ENCODE results near the gene SOCS3.

SOCS3 gene

DNA sequence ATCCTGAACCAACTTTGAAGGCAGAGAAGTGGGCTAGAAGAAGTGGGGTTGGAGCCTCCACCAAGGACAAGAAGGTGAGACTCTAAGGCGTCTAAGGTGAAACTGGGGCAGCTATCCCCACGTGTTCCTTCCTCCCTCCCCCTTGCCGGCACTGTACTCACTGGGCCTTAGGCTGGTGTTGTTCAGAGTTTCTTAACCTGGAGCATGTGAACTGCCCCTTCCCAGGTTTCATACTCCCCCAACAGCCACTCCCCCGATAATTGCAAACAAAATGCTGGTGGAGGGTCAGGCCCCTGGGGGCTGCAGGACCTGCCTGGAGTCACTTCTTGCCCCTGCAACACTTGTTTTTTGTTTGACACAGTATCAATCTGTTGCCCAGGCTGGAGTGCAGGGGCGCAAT is 7.3 kb upstream of the SOCS3 start:
- no peak for DNase-seq (ENCODE audit: low read depth)

DNA sequence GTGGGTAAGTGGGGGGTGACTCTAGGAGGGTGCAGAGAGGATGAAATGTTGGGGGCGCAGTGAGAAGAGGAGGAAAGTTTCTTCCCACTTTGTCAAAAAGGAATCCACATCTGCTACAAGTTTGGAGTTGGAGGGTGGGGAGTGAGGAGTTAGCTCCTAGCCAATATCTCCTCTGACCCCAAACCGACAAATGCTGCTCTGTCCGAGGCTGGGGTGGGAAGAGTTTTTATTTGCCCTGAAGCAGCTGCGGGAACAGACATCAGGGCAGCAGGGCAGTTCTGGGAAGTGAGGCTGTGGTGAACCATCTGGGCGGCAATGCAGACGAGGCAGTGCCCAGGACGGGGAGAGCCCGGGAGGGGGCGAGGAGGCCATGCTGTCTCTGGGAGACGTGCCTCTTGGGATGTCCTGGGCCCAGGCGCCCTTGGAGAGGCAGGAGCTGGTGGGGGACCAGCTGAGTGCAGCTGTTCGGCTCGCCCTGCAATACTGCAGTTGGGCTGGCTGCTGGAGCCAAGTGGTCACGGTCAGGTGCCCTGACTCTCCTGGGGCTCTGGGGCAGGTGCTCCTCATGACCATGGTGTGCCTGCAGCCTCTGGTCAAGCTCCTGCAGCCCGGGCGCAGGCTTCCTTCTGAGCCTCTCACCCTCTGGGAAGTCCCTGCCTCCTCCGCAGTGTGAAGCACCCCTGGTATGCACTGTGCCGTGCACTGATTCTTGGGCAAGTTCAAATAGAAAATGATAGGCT is 6.4 kb upstream of the SOCS3 start:
- no peak for DNase-seq (ENCODE audit: low read depth)

DNA sequence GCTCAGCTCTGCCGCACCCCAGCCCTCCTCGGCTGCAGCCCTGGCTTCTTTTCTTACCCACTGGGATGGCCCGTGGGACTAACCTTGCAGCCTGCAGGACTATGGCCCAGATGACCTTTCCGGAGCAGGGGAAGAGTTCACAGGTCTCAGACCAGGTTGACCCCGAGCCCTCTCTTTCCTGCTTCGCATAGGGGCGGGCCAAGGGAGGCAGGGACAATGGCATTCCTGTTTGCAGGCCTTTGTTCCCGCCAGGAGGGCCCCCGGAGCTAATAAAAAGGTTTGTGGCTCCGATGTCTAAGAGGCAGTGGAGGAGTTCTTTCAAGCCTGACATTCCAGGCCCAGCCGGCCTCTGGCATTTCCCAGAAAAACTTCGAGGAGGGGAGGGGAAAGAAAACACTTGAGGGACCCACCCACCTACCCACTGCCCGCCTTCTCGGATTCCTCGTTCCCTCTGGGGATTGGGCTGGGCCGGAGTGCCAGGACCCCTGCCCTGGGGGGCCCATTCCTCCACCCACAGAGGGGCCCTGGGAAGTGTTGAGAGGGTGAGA is 5.8 kb upstream of the SOCS3 start:
- no peak for DNase-seq (ENCODE audit: low read depth)

DNA sequence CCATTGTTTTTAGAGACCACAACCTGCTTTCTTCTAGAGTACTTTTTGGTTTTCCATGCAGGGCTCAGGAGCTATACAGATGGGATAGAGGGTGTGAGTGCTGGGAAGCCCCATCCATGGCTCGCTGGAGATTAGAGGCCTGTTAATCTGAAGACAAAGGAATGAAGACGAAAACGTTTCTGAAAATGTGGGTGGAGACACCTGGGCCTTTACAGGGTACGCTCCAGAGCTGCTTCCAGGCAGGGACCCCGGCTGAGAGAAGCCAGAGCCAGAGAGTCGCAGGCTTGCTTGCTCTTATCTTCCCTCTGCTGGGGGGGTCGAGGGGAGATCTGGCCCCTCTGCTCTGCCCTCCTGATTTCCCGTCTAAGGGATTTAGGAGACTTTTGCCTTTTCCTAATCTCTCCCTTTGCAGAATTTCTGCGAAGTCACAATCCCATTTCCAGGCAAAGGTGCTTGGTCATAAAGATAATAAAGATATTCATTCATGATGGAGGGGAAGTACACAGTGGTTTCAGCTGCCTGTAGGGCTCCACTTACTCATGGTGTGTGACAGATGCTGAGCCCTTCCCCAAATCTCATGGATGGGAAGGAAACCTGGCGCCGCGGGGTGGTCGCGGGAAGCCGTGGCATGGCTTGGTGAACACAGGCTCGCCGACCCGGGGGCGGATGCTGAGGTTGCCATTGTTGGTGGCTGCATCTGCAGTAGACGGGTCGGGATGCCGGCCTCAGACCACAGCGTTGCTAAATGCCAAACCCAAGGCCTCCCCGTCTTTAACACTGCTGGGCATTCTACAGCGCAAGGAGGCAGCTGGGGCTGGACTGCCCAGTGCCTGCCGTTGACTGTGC is 4.8 kb upstream of the SOCS3 start:
- DNase-seq (ENCODE audit: low read depth): no peak

DNA sequence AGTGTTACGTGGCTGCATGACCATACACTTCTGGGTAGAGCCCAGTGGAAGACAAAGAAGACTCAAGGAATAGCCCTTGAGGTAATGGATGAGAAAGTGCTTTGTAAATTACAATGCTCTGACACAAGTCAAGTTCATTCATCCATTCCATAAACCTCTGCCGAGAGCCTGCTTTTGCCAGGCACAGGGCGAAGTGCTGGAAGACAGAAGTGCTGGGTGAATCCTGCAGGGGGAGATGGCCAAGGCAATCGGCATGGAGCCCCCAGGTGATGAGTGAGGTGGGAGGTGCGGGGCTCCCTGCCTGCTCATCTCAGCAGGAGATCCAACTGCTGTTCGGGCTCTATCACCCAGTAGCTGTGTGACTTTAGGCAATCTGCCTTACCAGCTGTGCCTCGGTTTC is 2.8 kb upstream of the SOCS3 start:
- no peak for DNase-seq (ENCODE audit: low read depth)

DNA sequence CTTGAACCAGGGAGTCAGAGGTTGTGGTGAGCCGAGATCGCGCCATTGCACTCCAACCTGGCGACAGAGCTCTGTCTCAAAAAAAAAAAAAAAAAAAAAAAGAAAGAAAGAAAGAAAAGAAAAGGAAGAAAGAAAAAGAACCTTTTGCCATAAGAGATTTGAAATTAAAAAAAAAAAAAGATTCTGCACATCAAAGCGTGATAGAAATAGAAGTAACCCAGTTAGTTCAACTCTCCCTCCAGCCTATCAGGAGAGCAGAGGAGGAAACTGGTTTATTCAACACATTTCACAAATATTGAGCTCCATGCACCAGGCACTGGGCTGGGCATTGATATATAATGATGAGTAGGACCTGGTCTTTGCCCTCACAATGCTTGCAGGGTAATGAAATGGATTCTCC is 2.4 kb upstream of the SOCS3 start:
- no peak for DNase-seq (ENCODE audit: low read depth)

DNA sequence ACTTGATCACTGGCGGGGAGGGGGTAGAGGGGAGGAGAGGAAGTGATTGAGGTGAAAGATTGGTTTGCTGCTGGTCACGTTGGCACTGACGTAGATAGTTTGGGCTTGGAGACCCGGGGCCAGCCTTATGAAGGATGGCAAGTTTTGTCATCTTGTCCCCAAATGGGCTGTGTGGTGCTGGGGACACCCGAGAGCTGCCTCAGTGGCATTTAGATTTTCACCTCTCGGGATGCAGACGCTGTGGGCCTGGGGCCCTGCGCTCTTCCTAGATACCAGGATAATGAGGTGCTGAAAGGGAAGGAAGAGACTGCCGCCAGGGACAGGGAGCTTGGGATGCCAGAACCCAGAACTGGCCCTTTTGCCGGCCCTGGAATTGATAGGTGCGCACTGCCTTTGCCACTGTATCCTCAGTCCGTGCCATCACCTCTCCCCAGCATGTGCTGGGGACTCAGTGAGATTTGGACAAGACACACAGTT is 1.4 kb upstream of the SOCS3 start:
- no peak for DNase-seq (ENCODE audit: low read depth)

DNA sequence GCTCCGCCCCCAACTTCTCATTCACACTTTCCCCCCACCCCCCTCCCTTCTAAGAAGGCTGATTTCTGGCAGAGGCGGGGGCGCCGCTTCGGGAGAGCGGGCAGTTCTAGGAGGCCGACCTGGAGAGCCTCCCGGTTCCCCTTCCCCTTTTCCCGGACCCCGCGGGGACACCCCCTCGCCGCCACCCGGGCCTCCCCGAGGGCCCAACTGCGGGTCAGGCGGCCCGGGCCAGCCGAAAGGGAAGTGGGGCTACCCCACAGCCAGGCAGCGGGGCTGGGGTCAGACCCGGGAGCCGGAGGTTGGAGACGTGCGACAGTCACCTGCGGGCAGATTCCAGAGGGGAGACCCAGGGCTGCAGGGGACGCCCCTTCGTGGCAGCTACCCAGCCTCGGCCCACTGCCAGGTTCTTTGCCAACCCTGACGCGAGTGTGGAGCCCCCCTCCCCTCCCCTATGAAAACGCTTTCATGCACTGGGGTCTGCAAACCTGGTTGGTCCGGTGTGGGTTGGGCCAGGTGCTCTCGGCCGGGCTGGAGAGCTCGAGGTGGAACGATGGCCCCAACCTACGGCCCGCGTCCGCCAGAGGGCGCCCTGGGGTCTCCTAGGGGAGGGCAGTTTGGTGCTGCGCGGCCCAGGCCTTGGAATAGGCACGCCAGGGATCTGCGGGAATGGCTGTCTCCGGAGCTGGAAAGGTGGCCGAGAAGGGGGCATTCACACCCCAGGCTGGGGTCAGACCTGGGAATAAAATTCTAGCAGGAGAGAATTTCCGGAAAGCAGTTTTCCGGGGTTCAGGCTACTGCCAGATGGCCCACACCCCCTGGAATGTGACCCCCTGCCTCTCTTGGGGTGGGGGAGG is 721 bp upstream of the SOCS3 start:
- peak; percentile 94 for DNase-seq (ENCODE audit: low read depth)

DNA sequence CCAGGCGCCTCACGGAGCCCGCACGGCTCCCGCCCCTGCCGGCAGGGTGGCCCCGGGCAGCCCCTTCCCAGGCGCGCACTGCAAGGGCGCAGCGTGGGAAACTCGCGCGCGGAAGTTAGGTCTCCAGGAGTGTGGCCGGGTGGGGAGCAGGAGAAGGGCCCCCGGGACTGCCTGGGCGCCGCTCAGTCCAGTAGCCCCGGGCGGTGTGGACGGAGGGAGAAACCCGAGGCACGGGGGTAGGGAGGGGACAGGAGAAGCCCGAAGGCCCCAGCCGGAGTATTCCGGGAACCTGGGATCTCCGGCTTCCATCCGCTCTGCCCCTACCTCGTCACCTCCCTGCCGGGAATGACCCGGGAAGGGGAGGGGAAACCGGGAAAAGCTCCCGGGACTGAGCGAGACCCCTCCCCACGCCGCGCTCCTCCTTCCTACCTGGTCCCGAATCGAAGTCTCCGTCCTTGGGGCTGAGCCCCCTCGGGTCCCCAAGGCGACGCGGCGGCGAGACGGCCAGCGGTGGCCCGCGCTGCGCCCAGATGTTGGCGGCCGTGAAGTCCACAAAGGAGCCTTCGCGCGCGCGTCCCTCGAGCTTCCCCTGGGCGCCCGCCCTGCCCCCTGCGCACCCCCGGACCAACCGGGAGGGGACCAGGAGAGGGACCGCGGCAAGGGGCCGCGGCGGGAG is 418 bp downstream of the SOCS3 start:
- peak; percentile 61 for DNase-seq (ENCODE audit: low read depth)

DNA sequence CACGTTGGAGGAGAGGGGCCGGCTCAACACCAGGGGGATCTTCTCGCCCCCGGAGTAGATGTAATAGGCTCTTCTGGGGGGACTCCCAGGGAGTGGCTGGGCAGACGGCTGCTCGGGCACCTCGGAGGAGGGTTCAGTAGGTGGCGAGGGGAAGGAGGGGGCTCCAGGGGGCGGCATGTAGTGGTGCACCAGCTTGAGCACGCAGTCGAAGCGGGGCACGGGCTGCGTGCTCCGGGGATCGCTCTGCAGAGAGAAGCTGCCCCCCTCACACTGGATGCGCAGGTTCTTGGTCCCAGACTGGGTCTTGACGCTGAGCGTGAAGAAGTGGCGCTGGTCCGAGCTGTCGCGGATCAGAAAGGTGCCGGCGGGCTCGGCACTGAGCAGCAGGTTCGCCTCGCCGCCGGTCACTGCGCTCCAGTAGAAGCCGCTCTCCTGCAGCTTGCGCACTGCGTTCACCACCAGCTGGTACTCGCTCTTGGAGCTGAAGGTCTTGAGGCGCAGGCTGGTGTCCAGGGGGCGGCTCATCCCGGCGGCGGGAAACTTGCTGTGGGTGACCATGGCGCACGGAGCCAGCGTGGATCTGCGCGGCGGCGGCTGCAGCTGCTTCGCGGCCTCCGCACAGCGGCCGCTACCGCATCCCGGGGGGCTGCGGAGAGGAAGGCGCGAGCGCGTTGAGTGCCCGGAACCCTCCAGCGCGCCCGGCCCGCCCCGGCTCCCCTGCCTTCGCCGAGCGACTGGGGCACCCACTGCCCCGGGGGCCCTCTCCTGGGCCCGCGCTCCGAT is 1.1 kb downstream of the SOCS3 start:
- DNase-seq (ENCODE audit: low read depth): peak; percentile 64

DNA sequence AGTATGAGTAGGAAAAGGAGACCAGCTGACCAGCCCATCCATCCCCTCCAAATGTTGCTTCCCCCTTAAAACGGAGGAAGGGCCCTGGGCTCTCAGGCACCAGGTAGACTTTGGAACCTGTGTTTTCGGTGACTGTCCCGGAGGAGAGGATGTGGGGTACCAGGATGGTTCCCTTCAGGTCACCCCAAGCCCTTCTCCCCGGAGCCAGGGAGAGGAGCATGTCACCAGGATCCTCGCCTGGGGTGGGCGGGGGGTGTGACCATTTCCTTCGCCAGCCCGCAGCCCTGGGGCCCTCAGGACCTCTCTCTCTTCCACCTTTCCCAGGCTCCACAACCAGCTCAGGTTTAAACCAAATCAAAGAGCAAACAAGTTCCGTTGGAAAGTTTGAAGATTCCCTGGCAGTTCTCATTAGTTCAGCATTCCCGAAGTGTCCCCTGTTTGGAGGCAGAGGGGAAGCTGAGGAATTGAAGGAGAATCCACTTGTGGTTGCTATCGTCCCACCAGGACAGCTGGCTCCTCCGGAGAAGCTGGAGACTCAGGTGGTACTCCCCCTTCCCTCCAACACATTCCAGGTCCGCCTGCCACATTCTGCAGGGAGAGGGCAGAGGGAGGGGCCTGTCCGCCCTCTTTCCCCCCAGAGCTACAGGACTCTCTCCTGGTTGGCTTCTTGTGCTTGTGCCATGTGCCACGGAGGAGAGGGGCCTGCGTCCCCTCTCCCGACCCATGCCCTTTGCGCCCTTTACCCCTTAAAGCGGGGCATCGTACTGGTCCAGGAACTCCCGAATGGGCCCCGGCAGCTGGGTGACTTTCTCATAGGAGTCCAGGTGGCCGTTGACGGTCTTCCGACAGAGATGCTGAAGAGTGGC is 2.0 kb downstream of the SOCS3 start:
- peak; percentile 60 for DNase-seq (ENCODE audit: low read depth)

DNA sequence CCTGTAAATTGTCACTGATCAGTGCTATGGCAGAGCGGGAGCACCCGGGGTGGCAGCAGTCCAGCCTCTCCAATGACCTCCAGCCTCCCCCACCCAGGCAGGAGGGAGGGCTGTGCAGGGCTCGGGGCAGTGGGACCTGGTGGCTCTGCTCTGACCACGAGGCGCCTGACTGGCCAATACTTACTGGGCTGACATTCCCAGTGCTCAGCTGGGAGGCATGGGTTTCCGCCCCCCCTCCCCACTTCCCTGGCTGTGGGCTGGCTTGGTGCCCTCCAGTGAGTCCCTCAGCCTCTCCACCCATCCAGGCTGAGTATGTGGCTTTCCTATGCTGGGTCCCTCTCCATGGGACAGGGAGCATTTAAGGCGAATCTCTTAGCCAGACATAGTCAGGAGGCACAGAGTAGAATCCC is 2.7 kb downstream of the SOCS3 start:
- DNase-seq (ENCODE audit: low read depth): peak; percentile 94

DNA sequence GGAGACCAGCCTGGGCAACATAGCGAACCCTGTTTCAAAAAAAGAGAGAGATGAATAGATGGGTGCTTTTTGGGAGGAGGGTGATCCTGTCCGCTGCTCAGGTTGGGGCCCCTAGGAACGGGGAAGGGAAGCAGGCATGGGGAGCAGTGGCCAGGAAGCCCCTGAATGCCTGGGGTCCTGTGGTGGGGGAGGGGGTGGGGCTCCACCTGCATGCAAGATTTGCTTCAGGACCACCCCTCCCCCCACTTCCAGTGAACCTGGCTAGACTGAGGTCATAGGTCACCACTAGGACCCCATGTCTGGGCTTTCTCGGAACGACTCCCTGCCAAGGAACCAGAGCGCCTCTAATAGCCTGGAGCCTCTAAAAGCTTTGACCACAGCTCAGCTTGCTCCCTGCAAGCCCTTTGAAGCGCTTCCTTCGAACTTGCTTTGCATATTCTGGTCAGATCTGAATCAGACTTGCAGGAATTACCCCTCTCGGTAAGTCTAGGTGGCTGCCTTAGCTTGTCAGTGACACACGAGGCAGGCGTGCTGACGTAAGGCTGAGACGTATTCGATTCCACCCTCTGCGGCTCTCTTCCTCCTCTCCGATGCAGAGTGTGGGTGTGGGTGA is 3.7 kb downstream of the SOCS3 start:
- peak; percentile 100 for DNase-seq (ENCODE audit: low read depth)

DNA sequence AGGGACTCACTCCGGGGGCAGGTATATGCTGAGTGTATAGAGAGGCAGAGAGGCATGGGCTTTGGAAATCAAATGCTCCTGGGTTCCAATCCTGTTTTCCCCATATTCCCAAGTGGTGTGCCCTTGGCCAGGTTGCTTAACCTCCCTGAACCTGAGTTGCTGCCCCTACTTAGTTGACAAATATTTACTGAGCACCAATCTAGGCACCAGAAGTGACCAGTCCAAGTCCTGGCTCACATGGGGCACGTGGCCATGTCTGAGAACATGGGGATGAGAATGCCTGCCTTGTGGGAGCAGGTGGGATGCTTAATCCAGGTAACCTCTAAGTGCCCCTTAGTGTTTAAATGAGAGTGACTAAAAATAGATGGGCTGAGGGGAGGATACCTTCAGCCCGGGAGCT is 4.2 kb downstream of the SOCS3 start:
- DNase-seq (ENCODE audit: low read depth): no peak

DNA sequence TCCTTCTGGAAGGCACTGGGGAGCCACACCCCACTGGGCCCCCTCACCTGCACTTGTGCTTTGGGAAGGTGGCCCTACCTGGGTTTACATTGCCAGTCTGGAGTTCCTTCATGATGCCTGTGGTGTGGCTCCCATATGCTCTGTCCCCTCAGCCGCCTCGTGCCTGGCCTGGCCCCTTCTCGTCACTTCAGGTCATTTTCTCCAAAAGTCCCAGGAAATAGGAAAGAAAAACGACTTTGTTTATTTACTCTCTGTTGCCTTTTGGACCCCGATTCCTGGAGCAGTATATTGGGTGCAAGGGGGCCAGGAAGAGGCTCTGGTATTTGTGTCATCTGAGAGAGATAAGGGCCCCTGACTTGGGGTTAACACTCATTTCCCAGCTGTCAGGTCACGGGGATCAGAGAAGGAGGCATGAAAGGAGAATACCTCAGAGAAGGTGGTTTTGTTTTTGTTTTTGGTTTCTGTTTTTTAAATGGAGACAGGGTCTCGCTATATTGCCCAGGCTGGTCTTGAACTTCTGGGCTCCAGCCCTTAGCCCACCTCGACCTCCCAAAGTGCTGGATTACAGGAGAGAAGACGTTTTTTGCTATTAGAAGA is 4.7 kb downstream of the SOCS3 start:
- no peak for DNase-seq (ENCODE audit: low read depth)

DNA sequence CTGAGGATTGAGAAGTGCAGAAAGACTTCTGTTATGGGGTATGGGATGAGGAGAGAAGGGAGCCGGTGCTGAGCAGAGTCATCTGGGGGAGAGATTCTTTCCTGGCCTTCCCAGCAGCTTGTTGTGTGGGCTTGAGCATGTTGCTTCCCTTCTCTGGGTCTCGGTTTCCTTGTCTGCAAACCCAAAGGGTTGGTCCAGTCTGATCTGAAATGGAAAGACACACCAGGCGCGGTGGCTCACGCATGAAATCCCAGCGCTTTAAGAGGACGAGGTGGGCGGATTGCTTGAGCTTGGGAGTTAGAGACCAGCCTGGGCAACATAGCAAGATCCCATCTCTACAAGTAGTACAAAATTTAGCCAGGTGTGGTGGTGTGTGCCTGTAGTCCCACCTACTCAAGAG is 6.0 kb downstream of the SOCS3 start:
- DNase-seq (ENCODE audit: low read depth): no peak

DNA sequence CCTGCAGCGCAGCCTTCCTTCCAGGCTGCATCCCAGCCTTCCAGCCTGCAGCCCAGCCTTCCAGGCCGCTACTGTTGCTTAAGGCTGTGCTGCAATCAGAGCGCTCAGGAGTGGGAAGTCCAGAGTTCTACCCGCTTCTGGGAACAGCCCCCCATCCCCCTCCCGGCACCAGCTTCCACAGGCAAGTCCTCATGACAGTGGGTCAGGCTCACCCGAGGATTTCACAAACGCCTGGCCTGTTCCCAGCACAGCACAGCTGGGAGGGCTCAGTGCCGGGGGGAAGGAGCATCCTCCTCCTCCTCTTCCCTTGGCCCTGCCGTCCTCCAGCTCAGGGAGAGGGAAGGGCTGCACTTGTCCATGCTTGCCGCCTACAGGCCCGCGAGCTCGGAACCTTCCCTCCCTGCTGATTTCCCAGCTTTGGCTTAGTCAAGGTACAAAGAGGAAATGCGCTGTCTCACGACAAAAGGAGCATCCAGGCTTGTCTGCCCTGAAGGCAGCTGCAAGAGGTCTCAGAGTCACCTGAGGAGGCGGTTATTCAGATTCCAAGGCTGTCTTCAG is 8.3 kb downstream of the SOCS3 start:
- peak; percentile 90 for DNase-seq (ENCODE audit: low read depth)

DNA sequence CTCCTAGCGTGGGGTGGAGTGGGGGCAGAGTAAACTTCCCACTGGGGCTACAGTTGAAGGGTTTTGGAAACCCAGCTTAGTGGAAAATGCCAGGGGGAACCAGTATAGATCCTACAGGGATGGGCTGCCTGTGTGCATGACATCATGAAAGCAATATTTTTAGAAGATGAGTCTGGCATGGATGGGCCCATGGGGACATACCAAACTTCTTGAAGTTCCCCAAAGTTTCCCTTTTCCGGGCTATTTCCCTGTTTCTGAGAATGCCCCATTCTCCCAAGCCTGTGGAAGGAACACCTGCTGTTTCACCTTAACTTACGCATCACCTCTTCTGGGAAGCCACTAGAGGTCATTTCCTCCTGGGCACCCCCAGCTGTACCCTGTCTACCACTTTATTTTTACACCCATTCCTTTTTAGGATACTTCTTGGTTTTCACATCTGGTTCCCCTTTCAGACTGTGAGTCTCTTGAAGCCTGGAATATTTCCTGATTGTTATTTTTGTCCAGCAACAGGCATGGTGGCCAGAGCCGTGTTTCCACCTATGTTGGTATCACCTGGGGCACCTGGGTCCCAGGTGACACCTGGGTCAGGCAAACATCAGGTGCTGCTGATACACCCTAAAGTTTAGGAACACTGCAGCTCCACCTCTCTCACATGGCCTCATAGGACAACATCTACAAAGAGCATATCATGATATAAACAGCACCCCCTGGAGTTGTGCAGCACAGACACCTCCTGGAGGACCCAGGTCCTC is 9.8 kb downstream of the SOCS3 start:
- no peak for DNase-seq (ENCODE audit: low read depth)
